Left ventricle myocardium superior (tissue), 1 donor: Measurements from ENCODE around the gene C5. TPM values are rescaled to one million over a fixed set of nuclear protein-coding genes. Genes with fewer than 3 reads are reported as not detected.

Experiments used
- ATAC-seq: fragments of 200-7000 bp; cut with Tn5 transposase; one replicate; pipeline ENCODE4 v1.9.1; 2020; ENCODE audit warnings: mild to moderate bottlenecking, moderate library complexity
- DNase-seq: peaks from one replicate; pipeline ENCODE4 v3.0.0-alpha.2; 2020
- intact Hi-C: fragments of 100-400 bp; cut with micrococcal nuclease; formaldehyde crosslinking; loops from one replicate; pipeline ENCODE4 v1.11.0; 2022
- total RNA-seq: library from RNA; stranded (reverse); fragmentation: NEBNext Ultra II Directional; extraction: Animal tissue kit (Norgen Biotek cat#: 25700); gene quantifications from one replicate; pipeline ENCODE4 v1.2.1, GENCODE V29; 2021
- donor health status: DM: no; HTN: yes; CAD: no; lungs with severe emphysema.

The C5 gene
- total RNA-seq, 1 donor from 2014 or later: 0.69 TPM

DNA sequence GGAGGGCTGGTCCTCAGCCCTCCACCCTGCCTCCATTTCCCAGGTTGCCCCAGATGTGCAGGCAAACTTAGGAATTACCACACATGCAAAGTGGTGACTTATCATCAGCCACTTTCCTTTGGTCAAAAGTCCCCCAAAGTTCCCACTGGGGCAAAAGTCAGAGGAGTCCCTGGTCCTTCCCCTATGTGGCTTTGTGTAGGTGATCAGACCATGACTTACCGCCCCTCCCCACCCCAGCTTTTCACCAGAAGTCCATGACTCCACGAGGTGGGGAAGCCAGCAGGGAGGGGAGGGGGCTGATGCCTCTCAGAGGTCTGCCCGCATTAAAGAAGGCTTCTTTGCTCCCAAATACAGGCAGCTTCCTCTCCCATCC is 129.3 kb downstream of the C5 start:
- ATAC-seq (no peak), DNase-seq (no peak)
- intact Hi-C loops: no loop called here

GRCh38 chr9:120919843-120920805 is 130.0 kb downstream of the C5 start:
- DNase-seq (no peak), ATAC-seq (peak; percentile 76)
- intact Hi-C loops: no loop called here

DNA sequence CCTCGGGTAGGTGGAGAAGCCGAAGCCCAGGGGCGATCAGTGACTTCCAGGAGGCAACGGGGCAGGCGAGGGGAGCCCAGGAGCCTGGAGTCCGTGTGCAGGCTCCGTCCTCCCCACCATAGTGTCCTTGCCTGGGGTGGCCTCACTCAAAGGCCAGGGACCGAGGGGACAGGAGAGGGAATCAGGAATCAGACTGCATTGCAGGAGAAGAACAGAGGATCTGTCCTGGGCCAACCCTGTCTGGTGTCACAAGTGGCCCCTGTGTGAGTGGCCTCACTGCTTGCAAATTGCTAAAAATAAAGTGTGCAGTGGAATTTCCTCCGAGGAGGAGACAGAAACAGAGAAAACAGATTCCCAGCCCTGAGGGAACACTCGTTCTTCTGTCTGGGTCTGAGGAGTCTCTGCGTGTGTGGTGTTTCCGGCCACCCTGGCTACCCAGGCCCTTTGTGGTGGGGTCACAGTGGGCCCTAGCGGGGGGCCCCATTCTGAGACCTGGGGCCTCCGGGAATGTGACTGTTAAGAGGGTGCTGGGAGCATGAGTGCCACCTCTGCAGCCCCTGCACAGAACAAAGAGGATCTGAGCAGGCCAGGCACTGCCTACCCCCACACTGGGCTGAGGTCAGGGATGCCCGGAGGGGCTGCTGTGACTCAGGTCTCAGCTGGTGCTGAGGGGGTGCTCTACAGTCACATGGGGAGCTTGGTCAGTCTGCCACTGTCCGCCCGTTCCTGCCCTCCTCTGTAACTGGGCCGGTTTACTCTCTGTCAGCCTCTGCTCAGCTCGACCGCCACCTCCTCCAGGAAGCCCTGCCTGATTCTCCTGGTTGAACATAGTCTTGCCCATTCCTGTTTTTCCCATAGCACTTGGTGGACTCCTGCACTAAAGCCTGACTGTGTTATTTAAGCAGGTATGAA is 130.9 kb downstream of the C5 start:
- peak; percentile 47 for DNase-seq
- ATAC-seq: peak; percentile 58
- intact Hi-C loops: no loop called here

DNA sequence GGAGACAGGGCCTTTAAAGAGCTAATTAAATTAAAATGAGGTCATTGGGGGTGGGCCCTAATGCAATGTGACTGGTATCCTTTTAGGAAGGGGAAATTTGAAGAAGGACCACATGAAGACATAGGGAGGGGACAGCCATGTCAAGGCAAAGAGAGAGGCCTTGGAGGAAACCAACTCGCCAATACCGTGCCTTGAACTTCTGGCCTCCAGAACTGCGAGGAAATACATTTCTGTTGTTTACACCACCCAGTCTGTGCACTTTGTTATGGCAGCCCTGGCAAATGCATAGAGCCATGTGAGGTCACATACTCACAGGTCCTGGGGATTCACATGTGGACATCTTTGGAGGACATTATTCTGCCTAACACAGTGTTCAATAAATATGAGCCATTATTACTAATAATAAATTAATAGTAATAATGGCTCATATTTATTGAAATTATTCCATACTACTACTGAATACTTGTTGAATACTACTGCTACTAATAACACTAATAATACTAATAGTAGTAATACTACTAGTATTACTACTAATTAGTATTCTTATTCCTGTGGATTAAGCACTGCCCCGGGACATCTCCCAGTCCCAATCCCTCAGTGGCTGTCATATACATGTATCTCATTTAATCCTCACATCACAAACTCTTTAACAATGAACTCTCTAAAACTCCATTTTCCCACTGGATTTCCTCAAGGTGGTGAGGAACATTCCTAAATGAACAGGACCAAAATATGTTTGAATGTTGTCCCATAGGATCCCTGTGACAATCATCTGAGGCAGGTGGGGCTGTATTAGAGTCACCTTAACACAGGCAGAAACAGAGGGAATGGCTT is 131.9 kb downstream of the C5 start:
- no peak for DNase-seq
- intact Hi-C loops: no loop called here
- ATAC-seq: no peak

DNA sequence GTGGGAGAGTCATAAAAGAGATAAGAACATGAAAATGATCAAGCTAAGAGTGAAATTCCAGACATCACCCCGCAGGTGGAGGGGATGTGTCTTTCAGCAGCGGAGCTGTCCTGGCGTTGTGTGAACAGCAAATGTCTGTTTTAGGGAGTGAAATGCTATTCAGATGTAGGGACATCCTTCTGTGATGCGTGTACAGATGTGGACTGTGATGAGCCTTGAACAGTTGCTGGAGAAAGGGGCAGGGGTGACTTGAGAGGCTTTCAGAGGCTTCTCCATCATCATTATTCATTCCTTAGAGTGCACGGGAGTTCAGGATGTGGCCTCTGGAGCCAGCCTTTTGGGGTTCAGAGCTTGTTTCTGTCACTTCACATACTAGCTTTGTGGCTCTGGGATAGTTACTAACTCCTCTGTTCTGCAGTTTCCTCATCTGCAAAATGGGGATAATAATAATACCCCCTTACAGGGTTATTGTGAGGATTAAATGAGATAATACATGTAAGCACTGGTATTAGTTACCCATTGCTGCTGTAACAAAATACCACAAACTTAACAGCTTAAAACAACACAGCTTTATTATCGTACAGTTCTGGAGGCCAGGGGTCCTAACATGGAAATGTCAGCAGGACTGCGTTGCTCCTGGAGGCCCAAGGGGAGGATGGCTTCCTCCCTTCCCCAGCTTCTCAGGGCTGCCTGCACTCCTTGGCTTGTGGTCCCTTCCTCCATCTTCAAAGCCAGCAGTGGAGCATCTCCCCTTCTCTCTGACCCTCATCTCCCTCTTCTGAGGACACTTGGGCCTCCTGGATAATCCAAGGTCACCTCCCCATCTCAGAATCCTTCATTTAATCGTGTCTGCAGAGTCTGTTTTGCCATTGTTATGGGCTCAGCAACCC is 132.8 kb downstream of the C5 start:
- intact Hi-C loops: no loop called here
- no peak for ATAC-seq
- DNase-seq: no peak

- DNase-seq: peak; percentile 81
- intact Hi-C loops: no loop called here
These were observed 133.5 kb downstream of the C5 start for GRCh38 chr9:120916588-120916987.

GRCh38 chr9:120915854-120916470 is 134.1 kb downstream of the C5 start:
- intact Hi-C loops: no loop called here
- DNase-seq (no peak), ATAC-seq (no peak)

More at GRCh38 chr9:120916588-120916987, 133.5 kb downstream of the C5 start:
- ATAC-seq: peak; percentile 52

GRCh38 chr9:120914953-120915352 is 135.1 kb downstream of the C5 start:
- ATAC-seq (no peak), DNase-seq (no peak)
- intact Hi-C loops: no loop called here

GRCh38 chr9:120914396-120914795 is 135.7 kb downstream of the C5 start:
- peak; percentile 57 for DNase-seq
- intact Hi-C loops: no loop called here
- ATAC-seq: peak; percentile 76

DNA sequence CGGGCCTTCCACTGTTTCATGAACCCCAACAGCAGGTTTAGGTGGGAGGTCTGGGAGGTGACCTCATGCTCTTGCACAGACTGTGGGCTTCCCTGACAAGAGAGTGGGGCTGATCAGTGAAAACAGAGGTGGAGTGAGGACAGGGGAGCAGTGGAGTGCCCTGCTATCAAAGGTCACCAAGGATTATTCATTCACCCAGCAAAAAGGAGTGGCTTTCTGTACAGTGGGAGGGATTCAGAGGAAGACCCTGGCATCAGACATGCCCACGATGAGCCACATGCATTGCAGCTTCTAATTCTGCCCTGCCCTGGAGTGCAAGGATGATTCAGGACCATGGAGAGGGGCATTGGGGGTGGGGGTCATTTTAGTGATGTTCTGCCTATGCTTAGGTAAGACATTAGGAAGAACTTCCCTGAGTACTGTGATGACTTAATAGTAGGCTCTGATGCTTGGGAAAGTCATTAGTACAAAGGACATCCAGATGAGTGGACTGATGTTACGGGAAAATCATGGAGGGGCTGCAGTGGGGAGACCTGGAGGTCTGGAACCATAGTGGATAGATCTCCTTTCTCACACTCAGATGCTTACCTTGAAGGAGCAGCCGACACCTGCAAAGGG is 136.3 kb downstream of the C5 start:
- no peak for ATAC-seq
- no peak for DNase-seq
- intact Hi-C loops: no loop called here

GRCh38 chr9:120912958-120913646 is 137.0 kb downstream of the C5 start:
- DNase-seq (no peak), ATAC-seq (no peak)
- intact Hi-C loops: no loop called here

DNA sequence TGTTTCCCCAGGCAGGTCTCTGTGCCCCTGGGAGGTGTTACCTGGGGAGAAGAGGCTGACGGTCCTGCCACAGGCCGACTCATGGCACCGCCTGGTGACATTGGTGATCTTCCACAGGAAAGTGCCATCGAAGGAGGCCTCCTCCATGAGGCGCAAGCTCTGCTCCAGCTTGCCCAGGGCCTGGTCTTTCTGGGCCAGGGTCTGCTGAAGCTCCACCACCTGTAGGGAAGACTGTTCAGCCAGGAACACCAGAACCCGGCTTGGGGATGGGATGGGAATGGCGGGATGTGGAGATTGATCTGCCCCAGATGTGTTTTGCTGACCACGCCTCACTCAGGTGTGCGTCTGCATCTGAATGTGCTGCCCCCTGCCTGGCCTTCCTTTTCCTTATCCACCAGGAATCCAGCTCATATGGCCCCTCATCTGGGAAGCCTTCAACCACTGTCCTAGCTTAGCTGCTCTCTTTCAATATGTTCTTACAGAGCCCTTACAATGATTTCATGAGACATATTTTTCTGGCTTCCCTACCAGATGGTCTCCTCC is 138.7 kb downstream of the C5 start:
- ATAC-seq: no peak
- no peak for DNase-seq

DNA sequence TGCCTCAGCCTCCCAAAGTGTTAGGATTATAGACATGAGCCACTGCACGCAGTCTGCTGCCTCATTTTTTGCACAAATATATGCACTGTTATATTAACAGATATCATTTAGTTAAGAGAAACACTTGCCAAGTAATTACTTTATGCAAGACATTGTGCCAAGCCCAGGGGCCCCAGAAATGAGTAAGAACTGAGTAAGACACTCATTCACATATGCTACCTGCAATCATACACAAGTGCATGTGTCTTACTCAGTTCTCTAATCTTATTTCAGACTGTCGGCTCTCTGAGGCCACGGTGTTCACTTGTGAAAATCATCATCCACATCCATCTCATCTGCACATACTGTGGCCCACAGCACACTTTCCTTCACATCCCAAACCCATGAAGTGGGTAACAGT is 139.4 kb downstream of the C5 start:
- intact Hi-C loops: no loop called here
- DNase-seq (no peak), ATAC-seq (no peak)

More for the DNA sequence above, 138.7 kb downstream of the C5 start:
- intact Hi-C loops: no loop called here

- no peak for ATAC-seq
- DNase-seq: no peak
- intact Hi-C loops: no loop called here
These were observed 140.2 kb downstream of the C5 start for GRCh38 chr9:120909904-120910303.

GRCh38 chr9:120905315-120906164 is 144.5 kb downstream of the C5 start:
- no peak for ATAC-seq
- intact Hi-C loops: no loop called here
- no peak for DNase-seq

- ATAC-seq: no peak
- DNase-seq: no peak
- intact Hi-C loops: no loop called here
These were observed 145.1 kb downstream of the C5 start for GRCh38 chr9:120904978-120905301.
